ENCODE measurements around the gene TULP1. TPM values are rescaled to one million over a fixed set of nuclear protein-coding genes. Genes with fewer than 3 reads are reported as not detected.
A peak's percentile ranks its signal among the peaks of the same experiment; 100 is the strongest.
"Not testable (repeated sequence)": the region's sequence is repeated elsewhere in the genome, so short reads cannot be mapped to it uniquely, and the experiment has no call there.

Gene TULP1
- total RNA-seq, 2 donors from 2014 or later, result not detected

DNA sequence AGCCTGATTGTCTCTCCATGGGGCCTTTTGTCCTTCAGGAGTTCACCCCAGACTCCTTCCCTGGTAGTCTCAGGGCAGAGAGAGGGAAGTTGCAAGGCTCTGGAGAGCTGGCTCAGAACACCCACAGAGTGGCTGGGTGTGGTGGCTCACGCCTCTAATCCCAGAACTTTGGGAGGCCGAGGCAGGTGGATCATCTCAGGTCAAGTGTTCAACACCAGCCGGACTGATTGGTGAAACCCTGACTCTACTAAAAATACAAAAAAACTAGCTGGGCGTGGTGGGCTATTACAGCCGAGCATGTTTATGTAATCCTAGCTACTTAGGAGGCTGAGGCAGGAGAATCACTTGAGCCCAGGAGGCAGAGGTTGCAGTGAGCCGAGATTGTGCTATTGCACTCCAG, 23.2 kb upstream of the TULP1 start:
- H3K4me1 Mint-ChIP-seq (ENCODE audit: low read depth in 2 of 2); H3K36me3 Mint-ChIP-seq; ATAC-seq: not testable (repeated sequence)

GRCh38 chr6:35534407-35535170, 21.9 kb upstream of the TULP1 start:
- Mint-ChIP-seq H3K36me3 (no peaks in the 10 kb centered on the region), H3K4me1 (ENCODE audit: low read depth in 2 of 2) (peaks cover 0 to 5% of the 10 kb centered on the region in 2 donors), H3K27ac (no peak overlapping the region), H3K4me3 (no peak overlapping the region), H3K9me3 (no peaks in the 10 kb centered on the region), H3K27me3 (peaks cover 5 to 7% of the 10 kb centered on the region in 2 donors)
- no peak for ATAC-seq
- no peak for DNase-seq (ENCODE audit: low spot score)

More for the DNA sequence above, 23.2 kb upstream of the TULP1 start:
- not testable (repeated sequence) for H3K27ac Mint-ChIP-seq; DNase-seq (ENCODE audit: low spot score); H3K27me3 Mint-ChIP-seq; H3K9me3 Mint-ChIP-seq; H3K4me3 Mint-ChIP-seq

- DNase-seq (ENCODE audit: low spot score) (no peak), ATAC-seq (no peak)
- H3K27me3 Mint-ChIP-seq, result peaks cover 5 to 7% of the 10 kb centered on the region in 2 donors
- H3K36me3 Mint-ChIP-seq, result no peaks in the 10 kb centered on the region
- H3K4me1 Mint-ChIP-seq (ENCODE audit: low read depth in 2 of 2), result peaks cover 0 to 5% of the 10 kb centered on the region in 2 donors
- H3K4me3 Mint-ChIP-seq, result no peak overlapping the region
- no peak overlapping the region for H3K27ac Mint-ChIP-seq
- no peaks in the 10 kb centered on the region for H3K9me3 Mint-ChIP-seq
These were observed 21.3 kb upstream of the TULP1 start for GRCh38 chr6:35533981-35534380.

GRCh38 chr6:35532126-35532525, 19.4 kb upstream of the TULP1 start:
- H3K4me1 Mint-ChIP-seq (ENCODE audit: low read depth in 2 of 2), result peaks cover 0 to 8% of the 10 kb centered on the region in 2 donors
- peaks cover 5 to 7% of the 10 kb centered on the region in 2 donors for H3K27me3 Mint-ChIP-seq
- no peaks in the 10 kb centered on the region for H3K9me3 Mint-ChIP-seq
- DNase-seq (ENCODE audit: low spot score) (no peak), ATAC-seq (no peak)
- no peak overlapping the region for H3K27ac Mint-ChIP-seq
- no peak overlapping the region for H3K4me3 Mint-ChIP-seq
- no peaks in the 10 kb centered on the region for H3K36me3 Mint-ChIP-seq

- Mint-ChIP-seq H3K9me3 (no peaks in the 10 kb centered on the region), H3K4me1 (ENCODE audit: low read depth in 2 of 2) (peaks cover 28 to 35% of the 10 kb centered on the region in 2 donors), H3K27me3 (no peaks in the 10 kb centered on the region), H3K36me3 (no peaks in the 10 kb centered on the region), H3K4me3 (no peak overlapping the region), H3K27ac (no peak overlapping the region)
- DNase-seq (ENCODE audit: low spot score) (peak; percentile 45), ATAC-seq (no peak)
These were observed 11.8 kb upstream of the TULP1 start for GRCh38 chr6:35524380-35525020.

DNA sequence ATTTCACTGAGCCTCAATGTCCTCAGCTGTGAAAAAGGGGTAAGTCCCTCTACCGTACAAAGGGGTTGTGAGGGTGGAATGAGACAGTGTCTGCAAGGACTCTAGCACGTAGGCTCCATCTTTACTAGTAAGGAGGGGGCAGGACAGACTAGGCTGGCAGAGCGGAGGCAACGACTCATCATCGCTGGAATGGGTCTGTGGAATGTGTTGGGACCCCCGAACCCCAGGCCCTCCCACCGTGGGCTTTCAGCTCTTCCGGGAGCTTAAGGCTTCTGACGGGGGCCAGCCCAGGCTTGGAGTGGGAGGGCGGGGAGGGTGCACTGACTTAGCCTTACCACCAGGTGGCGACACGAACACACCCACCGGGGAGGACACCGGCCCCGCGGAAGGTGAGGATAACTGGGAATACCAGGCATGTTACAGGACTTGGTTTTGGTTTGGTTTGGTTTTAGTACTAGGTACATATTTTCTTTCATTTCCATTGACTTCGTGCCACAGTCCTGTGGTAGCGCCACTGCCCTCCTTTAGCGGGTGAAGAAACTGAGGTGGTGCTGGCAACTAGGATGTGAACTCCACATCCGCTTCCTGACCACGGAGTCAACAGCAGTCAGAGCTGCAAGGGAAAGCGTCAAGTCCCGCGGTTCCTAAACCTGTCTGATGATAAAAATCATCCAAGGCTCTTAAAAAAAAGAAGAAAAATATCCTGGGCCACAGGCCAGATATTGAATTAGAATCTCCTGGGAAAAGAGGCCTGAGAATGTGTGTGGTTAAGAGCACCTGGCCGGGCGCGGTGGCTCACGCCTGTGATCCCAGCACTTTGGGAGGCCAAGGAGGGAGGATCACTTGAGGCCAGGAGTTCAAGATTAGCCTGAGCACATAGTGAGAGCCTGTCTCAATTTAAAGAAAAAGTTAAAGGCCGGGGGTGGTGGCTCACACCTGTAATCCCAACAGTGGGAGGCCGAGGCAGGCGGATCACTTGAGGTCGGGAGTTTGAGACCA, 10.3 kb upstream of the TULP1 start:
- peaks cover 0 to 2% of the 10 kb centered on the region in 2 donors for H3K27me3 Mint-ChIP-seq
- H3K9me3 Mint-ChIP-seq, result no peaks in the 10 kb centered on the region
- ATAC-seq (peak; percentile 88 to 91), DNase-seq (ENCODE audit: low spot score) (peak; percentile 73)
- no peak overlapping the region for H3K27ac Mint-ChIP-seq
- H3K4me3 Mint-ChIP-seq, result peak overlapping the region; percentile 48
- H3K4me1 Mint-ChIP-seq (ENCODE audit: low read depth in 2 of 2), result peaks cover 28 to 35% of the 10 kb centered on the region in 2 donors
- no peaks in the 10 kb centered on the region for H3K36me3 Mint-ChIP-seq

- Mint-ChIP-seq H3K4me1 (ENCODE audit: low read depth in 2 of 2) (peaks cover 28 to 32% of the 10 kb centered on the region in 2 donors), H3K36me3 (no peaks in the 10 kb centered on the region), H3K4me3 (peak overlapping the region; percentile 48), H3K9me3 (no peaks in the 10 kb centered on the region), H3K27me3 (peaks cover 0 to 2% of the 10 kb centered on the region in 2 donors), H3K27ac (no peak overlapping the region)
- no peak for ATAC-seq
- peak; percentile 35 for DNase-seq (ENCODE audit: low spot score)
These were observed 9.5 kb upstream of the TULP1 start for GRCh38 chr6:35522151-35522550.

- ATAC-seq (no peak), DNase-seq (ENCODE audit: low spot score) (peak; percentile 51)
- H3K36me3 Mint-ChIP-seq, result no peaks in the 10 kb centered on the region
- no peak overlapping the region for H3K27ac Mint-ChIP-seq
- H3K4me3 Mint-ChIP-seq, result no peak overlapping the region
- H3K9me3 Mint-ChIP-seq, result no peaks in the 10 kb centered on the region
- H3K4me1 Mint-ChIP-seq (ENCODE audit: low read depth in 2 of 2), result peaks cover 28 to 35% of the 10 kb centered on the region in 2 donors
- peaks cover 0 to 2% of the 10 kb centered on the region in 2 donors for H3K27me3 Mint-ChIP-seq
These were observed 8.5 kb upstream of the TULP1 start for GRCh38 chr6:35521235-35521634.

GRCh38 chr6:35519313-35520015, 6.8 kb upstream of the TULP1 start:
- peaks cover 25 to 31% of the 10 kb centered on the region in 2 donors for H3K4me1 Mint-ChIP-seq (ENCODE audit: low read depth in 2 of 2)
- peaks cover 0 to 5% of the 10 kb centered on the region in 2 donors for H3K27me3 Mint-ChIP-seq
- no peaks in the 10 kb centered on the region for H3K36me3 Mint-ChIP-seq
- peak overlapping the region in 1 of 2 donors; percentile 31 for H3K27ac Mint-ChIP-seq
- ATAC-seq (no peak), DNase-seq (ENCODE audit: low spot score) (no peak)
- no peaks in the 10 kb centered on the region for H3K9me3 Mint-ChIP-seq
- H3K4me3 Mint-ChIP-seq, result no peak overlapping the region

DNA sequence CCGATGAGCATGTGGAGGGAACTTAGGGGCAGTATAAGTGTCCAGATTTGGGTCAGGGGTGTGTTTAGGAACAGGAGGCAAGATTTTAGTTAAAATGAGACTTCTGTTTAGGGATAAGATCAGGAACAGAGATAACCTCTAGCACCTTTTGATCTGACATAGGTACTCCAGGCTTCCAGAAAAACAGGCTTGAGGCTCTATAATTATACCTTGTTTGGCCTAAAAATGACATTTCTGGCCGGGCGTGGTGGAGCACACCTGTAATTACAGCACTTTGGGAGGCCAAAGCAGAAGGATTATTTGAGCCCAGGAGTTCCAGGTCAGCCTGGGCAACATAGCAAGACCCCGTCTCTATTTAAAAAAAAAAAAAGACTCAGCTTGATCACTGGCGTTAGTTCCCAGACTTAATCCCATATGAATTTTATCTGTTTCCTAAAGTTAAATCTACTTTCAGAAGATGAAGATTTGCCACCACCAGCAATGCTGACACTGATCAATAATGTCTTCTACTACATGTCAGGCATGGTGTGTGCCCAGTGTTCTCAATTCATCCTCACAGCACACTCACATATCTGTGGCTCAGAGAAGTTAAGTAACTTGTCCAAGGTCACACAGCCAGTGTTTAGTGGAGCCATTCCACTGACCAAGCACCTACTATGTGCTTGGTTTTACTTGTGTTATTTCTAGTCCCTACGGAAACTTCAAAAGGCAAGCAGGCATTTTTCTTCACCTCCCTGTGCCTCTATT, 6.0 kb upstream of the TULP1 start:
- ATAC-seq, result no peak
- Mint-ChIP-seq H3K27ac (peak overlapping the region in 1 of 2 donors; percentile 31), H3K36me3 (no peaks in the 10 kb centered on the region), H3K27me3 (peaks cover 0 to 5% of the 10 kb centered on the region in 2 donors), H3K4me3 (no peak overlapping the region), H3K4me1 (ENCODE audit: low read depth in 2 of 2) (peaks cover 19 to 26% of the 10 kb centered on the region in 2 donors), H3K9me3 (no peaks in the 10 kb centered on the region)
- no peak for DNase-seq (ENCODE audit: low spot score)

DNA sequence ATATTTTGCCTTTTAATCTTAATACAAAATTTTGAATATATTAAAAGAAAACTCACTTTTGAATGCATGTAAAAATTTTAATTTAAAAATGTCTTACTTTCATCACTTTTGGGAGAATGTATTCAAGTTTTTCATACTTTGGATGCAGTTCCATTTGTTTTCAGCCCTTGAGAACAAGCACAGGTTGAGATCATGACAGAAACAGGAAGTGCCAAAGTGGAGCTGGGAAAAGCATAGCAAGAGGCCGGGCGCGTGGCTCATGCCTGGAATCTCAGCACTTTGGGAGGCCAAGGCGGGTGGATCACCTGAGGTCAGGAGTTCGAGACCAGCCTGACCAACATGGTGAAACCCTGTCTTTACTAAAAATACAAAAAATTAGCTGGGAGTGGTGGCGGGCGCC, 5.3 kb upstream of the TULP1 start:
- DNase-seq (ENCODE audit: low spot score), result peak; percentile 18
- H3K27ac Mint-ChIP-seq, H3K9me3 Mint-ChIP-seq, H3K36me3 Mint-ChIP-seq, ATAC-seq, H3K27me3 Mint-ChIP-seq, H3K4me3 Mint-ChIP-seq: not testable (repeated sequence)
- H3K4me1 Mint-ChIP-seq (ENCODE audit: low read depth in 2 of 2), result peaks cover 13 to 20% of the 10 kb centered on the region in 2 donors

DNA sequence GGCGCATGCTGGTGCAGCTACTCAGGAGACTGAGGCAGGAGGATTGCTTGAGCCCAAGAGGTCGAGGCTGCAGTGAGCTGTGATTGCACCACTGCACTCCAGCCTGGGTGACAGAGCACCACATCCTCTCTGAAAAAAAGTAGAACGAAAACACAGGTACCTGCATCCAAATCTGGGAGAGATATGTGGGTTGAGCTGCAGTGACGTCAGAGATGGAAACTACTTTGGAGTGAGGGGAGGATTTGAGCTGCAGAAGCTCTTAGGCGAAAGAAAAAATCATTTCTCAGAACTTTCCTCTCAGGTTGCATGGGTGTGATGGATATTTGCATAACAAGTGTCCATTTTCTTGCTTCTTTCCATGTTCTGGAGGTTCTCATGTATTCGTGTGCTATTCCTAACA, 4.0 kb upstream of the TULP1 start:
- Mint-ChIP-seq H3K36me3 (no peaks in the 10 kb centered on the region), H3K9me3 (no peaks in the 10 kb centered on the region), H3K4me3 (no peak overlapping the region), H3K27me3 (peaks cover 0 to 8% of the 10 kb centered on the region in 2 donors), H3K27ac (no peak overlapping the region), H3K4me1 (ENCODE audit: low read depth in 2 of 2) (peaks cover 0 to 9% of the 10 kb centered on the region in 2 donors)
- ATAC-seq (no peak), DNase-seq (ENCODE audit: low spot score) (no peak)
